Urinary bladder (tissue), 4 donors: Measurements from ENCODE around the gene GXYLT2. TPM values are rescaled to one million over a fixed set of nuclear protein-coding genes. Genes with fewer than 3 reads are reported as not detected.
A peak's percentile ranks its signal among the peaks of the same experiment; 100 is the strongest.

ENCODE experiments used
- DNase-seq: peaks from one replicate; pipeline ENCODE4 v3.0.0-alpha.2; 2015; ENCODE audit errors: extremely low spot score
- H3K27ac ChIP-seq: one replicate; pipeline ENCODE4 v1.5.1; 2013; ENCODE audit warnings: low read depth, mild to moderate bottlenecking, moderate library complexity
- H3K36me3 ChIP-seq: one replicate; pipeline ENCODE4 v1.6.1; 2013; ENCODE audit warnings: mild to moderate bottlenecking, moderate library complexity; ENCODE audit not compliant: insufficient read depth
- H3K4me1 ChIP-seq: one replicate; pipeline ENCODE4 v1.6.1; 2013; ENCODE audit warnings: mild to moderate bottlenecking, moderate library complexity; ENCODE audit not compliant: insufficient read depth
- H3K4me3 ChIP-seq: one replicate; pipeline ENCODE4 v1.5.1; 2013; ENCODE audit warnings: low read depth, low read length
- WGBS: extraction: QIAGEN DNeasy Blood & Tissue Kit; methylation state at CpG from one replicate; pipeline ENCODE4 v1.1.7; 2013; 5-methylcytosine and 5-hydroxymethylcytosine counted together
- polyA plus RNA-seq: library from polyadenylated mRNA; stranded (reverse); fragments of 200-250 nt; gene quantifications from one replicate; pipeline ENCODE4 v1.2.3, GENCODE V29; 2013
- total RNA-seq: library from RNA; depleted of rRNA; stranded (reverse); fragments of >200 nt; gene quantifications from one replicate; pipeline ENCODE4 v1.2.3, GENCODE V29; 2014
- donor health status: healthy with polysubstance abuse.
- donor health status: healthy.

GXYLT2 gene
- total and polyA plus RNA-seq, 2 donors = 2.6 to 71.5 TPM

GRCh38 chr3:72938471-72939265 lies 50.8 kb downstream of the GXYLT2 start:
- DNase-seq = peak; percentile 84
- Histone ChIP-seq H3K4me3 (no peak overlapping the region), H3K4me1 (no peaks in the 10 kb centered on the region), H3K27ac (no peak overlapping the region), H3K36me3 (no peaks in the 10 kb centered on the region)
- 18% methylated on average over 5 of the region's 5 CpGs for WGBS

- H3K27ac ChIP-seq = no peak overlapping the region
- peaks cover 2% of the 10 kb centered on the region for H3K4me1 ChIP-seq
- WGBS = 90% methylated on average over 1 of the region's 1 CpG
- H3K36me3 ChIP-seq = no peaks in the 10 kb centered on the region
- DNase-seq = no peak
- H3K4me3 ChIP-seq = no peak overlapping the region
Measured at GRCh38 chr3:72941245-72941644, 53.4 kb downstream of the GXYLT2 start.

- Histone ChIP-seq H3K36me3 (no peaks in the 10 kb centered on the region), H3K4me3 (no peak overlapping the region), H3K4me1 (peaks cover 2% of the 10 kb centered on the region), H3K27ac (no peak overlapping the region)
- 84% methylated on average over 5 of the region's 5 CpGs for WGBS
- no peak for DNase-seq
Measured at GRCh38 chr3:72942427-72942826, 54.6 kb downstream of the GXYLT2 start.

GRCh38 chr3:72944696-72945095 lies 56.9 kb downstream of the GXYLT2 start:
- WGBS = 95% methylated on average over 7 of the region's 7 CpGs
- peaks cover 2% of the 10 kb centered on the region for H3K4me1 ChIP-seq
- DNase-seq = no peak
- no peaks in the 10 kb centered on the region for H3K36me3 ChIP-seq
- H3K27ac ChIP-seq = no peak overlapping the region
- H3K4me3 ChIP-seq = no peak overlapping the region

- Histone ChIP-seq H3K4me1 (peaks cover 2% of the 10 kb centered on the region), H3K27ac (no peak overlapping the region), H3K36me3 (no peaks in the 10 kb centered on the region), H3K4me3 (no peak overlapping the region)
- WGBS = 76% methylated on average over 8 of the region's 8 CpGs
- no peak for DNase-seq
Measured at GRCh38 chr3:72947715-72948490, 60.1 kb downstream of the GXYLT2 start.

GRCh38 chr3:72949016-72949415 lies 61.2 kb downstream of the GXYLT2 start:
- H3K36me3 ChIP-seq = no peaks in the 10 kb centered on the region
- 97% methylated on average over 4 of the region's 4 CpGs for WGBS
- H3K4me3 ChIP-seq = no peak overlapping the region
- no peak for DNase-seq
- H3K27ac ChIP-seq = no peak overlapping the region
- peaks cover 2% of the 10 kb centered on the region for H3K4me1 ChIP-seq

GRCh38 chr3:72950372-72950771 lies 62.5 kb downstream of the GXYLT2 start:
- H3K27ac ChIP-seq = no peak overlapping the region
- 96% methylated on average over 8 of the region's 8 CpGs for WGBS

GRCh38 chr3:72950801-72951200 lies 63.0 kb downstream of the GXYLT2 start:
- H3K36me3 ChIP-seq = no peaks in the 10 kb centered on the region
- WGBS = 70% methylated on average over 4 of the region's 4 CpGs
- DNase-seq = no peak
- H3K27ac ChIP-seq = no peak overlapping the region
- no peaks in the 10 kb centered on the region for H3K4me1 ChIP-seq
- H3K4me3 ChIP-seq = no peak overlapping the region

More at GRCh38 chr3:72950372-72950771, 62.5 kb downstream of the GXYLT2 start:
- H3K4me3 ChIP-seq = no peak overlapping the region
- no peak for DNase-seq
- H3K36me3 ChIP-seq = no peaks in the 10 kb centered on the region
- peaks cover under 1% of the 10 kb centered on the region for H3K4me1 ChIP-seq

GRCh38 chr3:72951259-72951722 lies 63.4 kb downstream of the GXYLT2 start:
- WGBS = 81% methylated on average over 6 of the region's 6 CpGs
- no peak for DNase-seq
- Histone ChIP-seq H3K4me1 (no peaks in the 10 kb centered on the region), H3K4me3 (no peak overlapping the region), H3K36me3 (no peaks in the 10 kb centered on the region), H3K27ac (no peak overlapping the region)

- no peaks in the 10 kb centered on the region for H3K4me1 ChIP-seq
- H3K27ac ChIP-seq = no peak overlapping the region
- no peaks in the 10 kb centered on the region for H3K36me3 ChIP-seq
- no peak for DNase-seq
- 79% methylated on average over 7 of the region's 7 CpGs for WGBS
- no peak overlapping the region for H3K4me3 ChIP-seq
Measured at GRCh38 chr3:72953325-72953956, 65.6 kb downstream of the GXYLT2 start.

- DNase-seq = no peak
- H3K4me3 ChIP-seq = no peak overlapping the region
- H3K27ac ChIP-seq = no peak overlapping the region
- no peaks in the 10 kb centered on the region for H3K4me1 ChIP-seq
- H3K36me3 ChIP-seq = no peaks in the 10 kb centered on the region
- whole genome bisulfite sequencing = 86% methylated on average over 8 of the region's 8 CpGs
Measured at GRCh38 chr3:72957297-72957696, 69.5 kb downstream of the GXYLT2 start.

- DNase-seq = no peak
- 98% methylated on average over 5 of the region's 5 CpGs for WGBS
- H3K4me1 ChIP-seq = no peaks in the 10 kb centered on the region
- H3K27ac ChIP-seq = no peak overlapping the region
- H3K36me3 ChIP-seq = no peaks in the 10 kb centered on the region
- H3K4me3 ChIP-seq = no peak overlapping the region
Measured at GRCh38 chr3:72959336-72959735, 71.5 kb downstream of the GXYLT2 start.

GRCh38 chr3:72960812-72961518 lies 73.1 kb downstream of the GXYLT2 start:
- WGBS = 54% methylated on average over 7 of the region's 7 CpGs
- DNase-seq = no peak
- no peak overlapping the region for H3K4me3 ChIP-seq

More at GRCh38 chr3:72960812-72961518, 73.1 kb downstream of the GXYLT2 start:
- no peaks in the 10 kb centered on the region for H3K36me3 ChIP-seq
- H3K27ac ChIP-seq = no peak overlapping the region
- no peaks in the 10 kb centered on the region for H3K4me1 ChIP-seq
